Middle frontal gyrus (tissue), 1 donor: ENCODE results near the gene RNF4.
"Not testable (repeated sequence)": the region's sequence is repeated elsewhere in the genome, so short reads cannot be mapped to it uniquely, and the experiment has no call there.

Experiments
- DNase-seq: peaks from one replicate; pipeline ENCODE4 v3.0.0-alpha.2; 2015; ENCODE audit warnings: low spot score; ENCODE audit errors: extremely low spot score

The RNF4 gene

GRCh38 chr4:2526559-2526958 lies 57.7 kb downstream of the RNF4 start:
- DNase-seq: no peak

DNA sequence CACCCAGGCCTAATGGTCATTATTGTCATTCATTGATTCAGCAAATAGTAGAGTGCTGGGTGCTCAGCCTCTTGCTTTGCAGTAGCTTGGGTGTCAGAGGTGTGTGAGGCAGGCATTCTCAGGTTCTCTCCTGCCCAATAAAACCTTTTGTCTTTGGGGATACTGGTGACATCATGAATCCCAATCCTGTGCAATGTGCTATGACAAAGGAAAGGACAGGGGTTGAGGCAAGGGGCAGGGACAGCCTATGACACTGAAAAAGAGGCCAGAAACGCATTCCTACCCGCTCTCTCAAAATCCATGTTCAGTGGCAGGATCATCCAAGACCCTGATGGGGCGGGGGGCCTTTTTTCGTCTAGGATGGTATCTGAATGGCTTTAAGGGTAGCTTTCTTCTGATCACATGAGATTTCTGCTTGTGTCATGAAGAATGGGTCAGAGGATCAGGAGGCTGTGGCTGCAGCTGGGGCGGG lies 66.0 kb downstream of the RNF4 start:
- no peak for DNase-seq

DNA sequence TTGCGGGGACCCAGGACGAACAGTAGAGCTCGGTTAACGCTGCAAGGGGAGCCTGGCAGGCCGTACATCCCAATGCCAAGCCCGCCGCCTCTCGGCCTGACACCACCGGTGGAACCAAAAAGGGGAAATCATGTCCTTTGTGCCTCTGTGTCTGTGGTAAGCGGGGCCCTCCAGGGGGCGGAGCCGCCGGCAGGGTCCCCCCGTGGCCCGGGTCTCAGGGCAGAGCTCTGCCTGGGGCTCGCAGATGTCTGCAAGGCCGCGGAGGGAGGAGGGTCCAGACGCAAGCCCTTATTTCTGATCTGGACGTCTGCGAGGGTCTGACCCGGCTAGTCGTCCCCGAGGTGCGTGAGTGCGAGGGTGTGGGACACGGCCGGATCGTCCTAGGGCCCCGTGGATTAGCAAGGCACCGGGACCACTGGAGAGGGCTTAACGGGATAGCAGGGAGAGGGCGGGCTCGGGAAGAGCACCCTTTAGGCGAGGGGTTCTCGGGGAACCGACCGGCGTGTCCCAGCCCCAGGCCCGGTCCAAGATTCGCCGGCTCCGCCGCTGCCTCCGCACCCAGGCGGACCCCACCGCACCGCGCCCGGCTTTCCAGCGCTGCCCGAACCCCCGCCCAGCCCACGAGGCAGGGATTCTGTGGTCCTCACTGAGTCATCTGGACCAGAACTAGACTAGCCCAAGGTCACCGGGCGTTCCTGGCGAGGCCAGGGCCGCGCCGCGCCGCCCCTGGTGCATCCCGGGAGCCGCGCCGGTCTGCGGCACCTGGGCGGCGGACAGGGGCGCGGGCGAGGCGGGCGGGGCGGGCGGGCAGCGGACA lies 66.7 kb downstream of the RNF4 start:
- no peak for DNase-seq

GRCh38 chr4:2536193-2537010 lies 67.5 kb downstream of the RNF4 start, which contains the start of gene FAM193A:
FAM193A (plus strand) TSS chr4:2536647; CDS start chr4:2536916, 269 bp downstream.
- peak; percentile 99 for DNase-seq

DNA sequence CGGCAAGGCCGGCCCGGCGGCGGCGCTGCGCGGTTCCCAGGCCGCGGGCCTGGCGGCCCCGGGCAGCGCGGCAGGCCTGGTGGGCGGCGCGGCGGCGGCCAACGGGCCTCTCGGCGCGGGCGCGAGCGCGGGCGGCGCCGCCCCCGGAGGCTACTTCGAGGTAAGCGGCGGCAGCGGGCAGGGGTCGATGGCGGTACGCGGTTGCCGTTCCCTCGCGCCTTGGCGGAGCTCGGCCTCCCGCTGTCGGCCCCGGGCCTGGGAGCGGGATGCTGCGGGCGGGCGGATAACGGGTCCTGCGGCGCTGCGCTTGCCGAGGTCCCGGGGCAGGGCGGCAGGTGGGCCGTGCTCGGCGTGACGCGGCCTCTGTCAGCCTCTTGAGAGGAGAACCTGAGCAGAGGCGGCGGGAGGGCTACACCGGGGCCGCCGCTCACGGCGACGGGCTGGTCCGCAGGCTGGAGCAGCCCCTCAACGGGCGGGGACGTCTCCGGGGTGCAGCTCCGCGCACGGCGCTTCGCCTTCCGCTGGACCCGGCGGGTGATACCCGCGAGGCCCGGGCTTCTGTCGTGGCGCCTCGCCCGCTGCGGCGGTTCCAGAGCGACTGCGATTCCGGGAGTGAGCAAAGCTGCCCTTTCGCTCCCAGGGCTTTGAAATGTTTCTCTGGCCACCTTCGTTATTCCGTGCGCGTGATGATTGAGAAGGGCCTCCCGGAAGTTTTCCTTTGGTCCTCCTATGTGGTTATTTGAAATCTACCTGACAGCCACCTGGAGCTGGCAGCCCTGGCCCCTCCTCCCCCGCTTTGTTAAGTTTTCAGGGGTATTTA lies 68.3 kb downstream of the RNF4 start:
- no peak for DNase-seq

- DNase-seq: not testable (repeated sequence)
These were observed 74.8 kb downstream of the RNF4 start for GRCh38 chr4:2543580-2544191.

DNA sequence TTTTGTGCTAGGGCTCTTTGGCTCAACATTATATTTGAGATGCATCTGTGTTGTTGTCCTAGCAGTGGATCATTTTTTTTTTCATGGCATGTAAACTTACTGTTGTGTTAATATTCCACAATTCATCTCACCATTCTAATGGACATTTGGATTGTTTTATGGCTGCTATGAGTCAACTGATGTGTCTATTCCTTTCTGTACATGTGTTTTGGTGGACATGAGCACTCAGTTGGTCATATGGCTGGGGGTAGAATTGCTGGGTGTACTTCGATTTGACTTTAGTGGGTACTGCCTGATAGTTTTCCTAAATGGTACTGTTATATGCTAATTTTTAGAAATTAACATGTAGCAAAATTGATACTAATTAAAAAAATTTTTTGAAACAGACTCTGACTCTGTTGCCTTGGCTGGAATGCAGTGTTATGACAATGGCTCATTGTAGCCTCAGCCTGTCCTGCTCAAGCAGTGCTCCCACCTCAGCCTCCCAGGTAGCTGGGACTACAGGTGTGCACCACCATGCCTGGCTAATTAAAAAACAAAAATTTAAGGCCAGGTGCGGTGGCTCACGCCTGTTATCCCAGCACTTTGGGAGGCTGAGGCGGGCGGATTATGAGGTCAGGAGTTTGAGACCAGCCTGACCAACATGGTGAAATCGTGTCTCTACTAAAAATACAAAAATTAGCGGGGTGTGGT lies 76.6 kb downstream of the RNF4 start:
- DNase-seq: no peak

GRCh38 chr4:2546286-2546823 lies 77.4 kb downstream of the RNF4 start:
- no peak for DNase-seq

GRCh38 chr4:2546961-2547691 lies 78.2 kb downstream of the RNF4 start:
- DNase-seq: not testable (repeated sequence)

DNA sequence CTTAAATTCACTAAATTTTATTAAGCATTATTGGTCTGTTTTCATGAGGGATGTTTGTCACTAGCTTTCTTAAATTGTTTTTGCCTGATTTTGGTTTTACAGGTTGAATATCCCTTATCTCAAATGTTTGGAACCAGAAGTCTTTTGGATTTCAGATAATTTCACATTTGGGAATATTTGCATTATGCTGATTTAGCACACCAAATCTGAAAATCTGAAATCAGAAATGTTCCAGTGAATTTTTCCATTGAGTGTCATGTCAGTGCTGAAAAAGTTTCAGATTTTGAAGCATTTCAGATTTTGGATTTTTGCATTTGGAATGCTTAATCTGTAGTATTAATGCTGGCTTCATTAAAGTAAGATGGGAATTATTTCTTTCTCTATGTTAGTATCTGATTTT lies 82.2 kb downstream of the RNF4 start:
- no peak for DNase-seq

DNA sequence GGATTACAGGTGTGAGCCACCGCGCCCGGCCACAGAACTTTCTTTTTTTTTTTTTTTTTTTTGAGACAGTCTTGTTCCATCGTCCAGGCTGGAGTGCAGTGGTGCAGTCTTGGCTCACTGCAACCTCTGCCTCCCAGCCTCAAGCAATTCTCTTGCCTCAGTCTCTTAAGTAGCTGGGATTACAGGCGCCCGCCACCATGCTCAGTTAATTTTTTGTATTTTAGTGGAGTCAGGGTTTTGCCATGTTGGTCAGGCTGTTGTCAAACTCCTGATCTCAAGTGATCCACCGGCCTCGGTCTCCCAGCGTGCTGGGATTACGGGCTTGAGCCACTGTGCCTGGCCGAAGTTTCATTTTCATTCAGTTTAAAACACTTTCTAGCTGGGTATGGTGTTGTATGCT lies 83.9 kb downstream of the RNF4 start:
- no peak for DNase-seq

DNA sequence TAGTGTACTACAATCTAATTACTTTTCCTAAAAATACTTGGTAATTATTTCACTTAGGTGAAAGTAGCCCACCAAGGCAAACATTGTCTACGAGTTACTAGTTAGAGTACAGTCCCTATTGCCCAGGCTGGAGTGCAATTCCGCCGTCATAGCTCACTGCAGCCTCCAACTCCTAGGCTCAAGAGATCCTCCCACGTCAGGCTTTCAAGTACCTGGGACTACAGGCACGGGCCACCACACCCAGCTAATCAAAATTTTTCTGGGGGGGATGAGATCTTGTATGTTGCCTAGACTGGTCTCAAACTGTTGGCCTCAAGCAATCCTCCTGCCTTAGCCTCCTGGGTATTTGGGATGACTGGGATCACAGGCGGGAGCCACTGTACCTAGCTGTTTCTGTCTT lies 89.4 kb downstream of the RNF4 start:
- DNase-seq: no peak

DNA sequence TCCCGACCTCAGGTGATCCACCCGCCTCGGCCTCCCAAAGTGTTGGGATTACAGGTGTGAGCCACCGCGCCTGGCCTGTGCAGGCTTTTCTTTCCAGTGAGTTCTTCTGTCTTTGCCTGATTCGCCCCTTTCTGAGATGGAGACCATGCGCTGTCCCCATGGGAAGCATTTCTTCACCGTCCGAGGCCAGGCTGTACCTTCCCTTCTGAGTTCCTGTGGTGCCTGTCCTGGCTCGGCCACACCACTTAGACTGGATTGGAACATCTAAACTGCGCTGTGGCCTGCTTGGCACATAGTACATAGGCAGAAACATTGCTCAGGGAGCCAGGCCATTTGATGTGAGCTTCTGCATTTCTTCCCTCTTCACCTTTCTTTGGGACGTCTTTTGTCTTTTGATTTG lies 91.3 kb downstream of the RNF4 start:
- no peak for DNase-seq
